ENCODE measurements around the gene LDHB. TPM values are rescaled to one million over a fixed set of nuclear protein-coding genes. Genes with fewer than 3 reads are reported as not detected.

Gene LDHB
- total RNA-seq, 1 experiment from 2014 or later, result 1,343 TPM

DNA sequence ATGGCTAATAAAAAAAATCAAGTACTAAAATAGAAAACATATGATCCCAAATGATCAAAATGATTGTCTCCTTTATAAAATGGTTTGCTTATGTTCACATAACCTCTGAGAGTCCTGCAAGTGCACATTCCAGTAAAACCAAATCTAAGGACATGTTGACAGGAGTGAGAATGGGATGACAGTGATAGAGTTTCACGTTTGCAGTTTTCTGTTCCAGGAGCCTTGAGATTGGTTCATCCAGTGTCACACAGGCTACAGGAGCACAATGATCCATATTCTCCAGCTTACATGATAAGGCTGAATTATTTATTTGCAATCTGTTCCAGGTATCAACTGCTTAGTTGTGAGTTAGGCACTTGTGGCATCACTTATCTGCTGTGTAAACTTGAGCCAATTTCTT lies 51.5 kb downstream of the LDHB start:
- no peak overlapping the region for H3K27ac ChIP-seq (ENCODE audit: insufficient read length, low read depth, low read length)
- no peak overlapping the region for H3K23ac ChIP-seq (ENCODE audit: insufficient read length, low read depth, low read length)
- no peaks in the 10 kb centered on the region for H3K79me1 ChIP-seq (ENCODE audit: insufficient read depth, low read depth, low read length, poor library complexity, severe bottlenecking)
- H3K4ac ChIP-seq (ENCODE audit: low read depth, low read length), result no peak overlapping the region
- no peak overlapping the region for H2AFZ ChIP-seq (ENCODE audit: low read length)
- WGBS (ENCODE audit: extremely low coverage, insufficient read length, low lambda C conversion rate), result no CpG with 5 or more reads among the region's 1 CpG
- H2BK12ac ChIP-seq (ENCODE audit: insufficient read length, low read depth, low read length), result no peak overlapping the region
- no peak for DNase-seq
- H4K5ac ChIP-seq (ENCODE audit: insufficient read length, low read depth, low read length), result no peak overlapping the region
- TF ChIP-seq, protein P1, sequence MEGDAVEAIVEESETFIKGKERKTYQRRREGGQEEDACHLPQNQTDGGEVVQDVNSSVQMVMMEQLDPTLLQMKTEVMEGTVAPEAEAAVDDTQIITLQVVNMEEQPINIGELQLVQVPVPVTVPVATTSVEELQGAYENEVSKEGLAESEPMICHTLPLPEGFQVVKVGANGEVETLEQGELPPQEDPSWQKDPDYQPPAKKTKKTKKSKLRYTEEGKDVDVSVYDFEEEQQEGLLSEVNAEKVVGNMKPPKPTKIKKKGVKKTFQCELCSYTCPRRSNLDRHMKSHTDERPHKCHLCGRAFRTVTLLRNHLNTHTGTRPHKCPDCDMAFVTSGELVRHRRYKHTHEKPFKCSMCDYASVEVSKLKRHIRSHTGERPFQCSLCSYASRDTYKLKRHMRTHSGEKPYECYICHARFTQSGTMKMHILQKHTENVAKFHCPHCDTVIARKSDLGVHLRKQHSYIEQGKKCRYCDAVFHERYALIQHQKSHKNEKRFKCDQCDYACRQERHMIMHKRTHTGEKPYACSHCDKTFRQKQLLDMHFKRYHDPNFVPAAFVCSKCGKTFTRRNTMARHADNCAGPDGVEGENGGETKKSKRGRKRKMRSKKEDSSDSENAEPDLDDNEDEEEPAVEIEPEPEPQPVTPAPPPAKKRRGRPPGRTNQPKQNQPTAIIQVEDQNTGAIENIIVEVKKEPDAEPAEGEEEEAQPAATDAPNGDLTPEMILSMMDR (conservative IDR thresholded peaks at IDR 0.05), result no peak
- no peak overlapping the region for H2AK5ac ChIP-seq (ENCODE audit: insufficient read length, low read length)
- no peak overlapping the region for H3K18ac ChIP-seq (ENCODE audit: insufficient read length, low read depth, low read length)
- H3K36me3 Mint-ChIP-seq (ENCODE audit: insufficient read depth in 1 of 3, low read depth in 3 of 3), result no peaks in the 10 kb centered on the region
- H4K8ac ChIP-seq (replicated peaks; ENCODE audit: insufficient read length, low read depth, low read length), result no peak overlapping the region
- no peak overlapping the region for H2BK120ac ChIP-seq (ENCODE audit: low read depth, low read length, poor library complexity, severe bottlenecking)
- no peaks in the 10 kb centered on the region for H3K4me1 ChIP-seq (ENCODE audit: insufficient read depth, low read length)
- H3K14ac ChIP-seq (ENCODE audit: insufficient read depth, low read length), result no peak overlapping the region
- H3K27me3 Mint-ChIP-seq (ENCODE audit: low read depth), result no peaks in the 10 kb centered on the region; the same call in 1 of the 2 replicates
- H2BK15ac ChIP-seq (ENCODE audit: low read depth, low read length), result no peak overlapping the region
- no peaks in the 10 kb centered on the region for H3K27me3 ChIP-seq (ENCODE audit: insufficient read depth, low read length)
- no peak overlapping the region for H3K56ac ChIP-seq (ENCODE audit: insufficient read length, low read depth, low read length)
- no peaks in the 10 kb centered on the region for H3K23me2 ChIP-seq (ENCODE audit: insufficient read length, low read depth, low read length, poor library complexity, severe bottlenecking)
- no peak overlapping the region for H3K9ac ChIP-seq (ENCODE audit: extremely low read depth, insufficient read length, low read length)
- no peaks in the 10 kb centered on the region for H3K9me3 ChIP-seq (ENCODE audit: control insufficient read depth, low read depth, low read length)
- H2BK20ac ChIP-seq (ENCODE audit: low read depth, low read length, poor library complexity, severe bottlenecking), result no peak overlapping the region
- H3K4me2 ChIP-seq (ENCODE audit: insufficient read depth, insufficient read length, low read length), result no peak overlapping the region
- peaks cover 4 to 9% of the 10 kb centered on the region in 2 experiments; a peak in 3 of 4 replicates for H3K4me1 Mint-ChIP-seq
- H4K91ac ChIP-seq (ENCODE audit: insufficient read length, low read depth, low read length), result no peak overlapping the region
- no peak overlapping the region for H3T11ph ChIP-seq (ENCODE audit: low read length)
- H3K4me3 Mint-ChIP-seq, result no peak overlapping the region
- no peaks in the 10 kb centered on the region for H3K79me2 ChIP-seq (ENCODE audit: insufficient read depth, low read length)
- no peaks in the 10 kb centered on the region for H4K20me1 ChIP-seq (ENCODE audit: control insufficient read depth, insufficient read depth, insufficient read length)
- no peak overlapping the region for H3K27ac Mint-ChIP-seq
- H2BK5ac ChIP-seq (ENCODE audit: insufficient read length, low read length), result no peak overlapping the region
- no peaks in the 10 kb centered on the region for H3K9me3 Mint-ChIP-seq

All from H9 (cell line).